GM23248 (cell line): Measurements from ENCODE around the gene ENAH. TPM values are rescaled to one million over a fixed set of nuclear protein-coding genes. Genes with fewer than 3 reads are reported as not detected.

Experiments
- DNase-seq: peaks from one replicate; pipeline ENCODE4 v3.0.0-alpha.2; 2015
- H2AFZ ChIP-seq: fragments of 200-600 bp; sonication (generic); 2 replicates; pipeline ENCODE4 v1.6.1; 2016; ENCODE audit warnings: antibody characterized with exemption
- H3F3A ChIP-seq: fragments of 200-600 bp; sonication (generic); 2 replicates; pipeline ENCODE4 v1.6.1; 2016; ENCODE audit warnings: mild to moderate bottlenecking, antibody characterized with exemption, mixed run types; ENCODE audit not compliant: insufficient read depth
- H3K27ac ChIP-seq: fragments of 200-600 bp; sonication (generic); 2 replicates; pipeline ENCODE4 v1.5.1; 2016; ENCODE audit warnings: mild to moderate bottlenecking
- H3K27me3 ChIP-seq: fragments of 200-600 bp; sonication (generic); replicated peaks from 2 replicates; pipeline ENCODE4 v1.6.1; 2016; ENCODE audit warnings: mild to moderate bottlenecking; ENCODE audit not compliant: insufficient read depth
- H3K36me3 ChIP-seq: fragments of 200-600 bp; sonication (generic); 2 replicates; pipeline ENCODE4 v1.6.1; 2016; ENCODE audit warnings: low read depth, mild to moderate bottlenecking
- H3K4me1 ChIP-seq: fragments of 200-600 bp; sonication (generic); 2 replicates; pipeline ENCODE4 v1.6.1; 2016; ENCODE audit warnings: mild to moderate bottlenecking; ENCODE audit not compliant: insufficient read depth
- H3K4me2 ChIP-seq: fragments of 200-600 bp; sonication (generic); one replicate; pipeline ENCODE4 v1.6.1; 2016; ENCODE audit warnings: mild to moderate bottlenecking; ENCODE audit not compliant: unreplicated experiment
- H3K4me3 ChIP-seq: fragments of 200-600 bp; sonication (generic); 2 replicates; pipeline ENCODE4 v1.5.1; 2016; ENCODE audit warnings: mild to moderate bottlenecking
- H3K79me2 ChIP-seq: fragments of 200-600 bp; sonication (generic); 2 replicates; pipeline ENCODE4 v1.6.1; 2016; ENCODE audit warnings: mild to moderate bottlenecking; ENCODE audit not compliant: insufficient read depth
- H3K9ac ChIP-seq: fragments of 200-600 bp; sonication (generic); 2 replicates; pipeline ENCODE4 v1.6.1; 2016; ENCODE audit warnings: mild to moderate bottlenecking
- H3K9me2 ChIP-seq: fragments of 200-600 bp; sonication (generic); 2 replicates; pipeline ENCODE4 v1.6.1; 2016; ENCODE audit warnings: mixed run types, mild to moderate bottlenecking, moderate library complexity; ENCODE audit not compliant: insufficient read depth
- H3K9me3 ChIP-seq: fragments of 200-600 bp; sonication (generic); one replicate; pipeline ENCODE4 v1.6.1; 2017; ENCODE audit warnings: low read depth
- H4K20me1 ChIP-seq: fragments of 200-600 bp; sonication (generic); 2 replicates; pipeline ENCODE4 v1.6.0; 2016; ENCODE audit not compliant: insufficient read depth
- EZH2 ChIP-seq: fragments of 200-600 bp; sonication (generic); IDR thresholded peaks from 2 replicates; pipeline ENCODE4 v1.6.1; 2018; ENCODE audit warnings: antibody characterized with exemption, mild to moderate bottlenecking; ENCODE audit not compliant: insufficient read depth, poor library complexity, severe bottlenecking
- EZH2phosphoT487 ChIP-seq: fragments of 200-600 bp; sonication (generic); IDR thresholded peaks from 2 replicates; pipeline ENCODE4 v1.6.1; 2018; ENCODE audit warnings: antibody characterized with exemption, moderate library complexity, mild to moderate bottlenecking, low read depth; ENCODE audit not compliant: insufficient read depth
- WGBS, 2 experiments: methylation state at CpG; one replicate each; pipeline ENCODE4 v1.1.6; 2015 to 2017; ENCODE audit warnings: low lambda C conversion rate in 2 of 2, low coverage in 1 of 2; ENCODE audit errors: missing lambda C conversion rate in 2 of 2; 5-methylcytosine and 5-hydroxymethylcytosine counted together
- in situ Hi-C: fragments of 300-500 bp; cut with MboI; formaldehyde crosslinking; loops from 2 replicates; pipeline ENCODE4 v1.15.0; 2020
- polyA plus RNA-seq: library from polyadenylated mRNA; unstranded; fragments of >200 nt; fragmentation: Nextera tagmentation; extraction: Ambion mirVana; gene quantifications from 2 replicates; pipeline ENCODE4 v1.2.1, GENCODE V29; 2016
- total RNA-seq: library from RNA; depleted of rRNA; stranded (reverse); fragments of >200 nt; shearing (Covaris generic); gene quantifications from 2 replicates; pipeline ENCODE4 v1.2.3, GENCODE V29; 2014

Gene ENAH
- total and polyA plus RNA-seq, 2 experiments from 2014 or later: 40.1 to 125 TPM

DNA sequence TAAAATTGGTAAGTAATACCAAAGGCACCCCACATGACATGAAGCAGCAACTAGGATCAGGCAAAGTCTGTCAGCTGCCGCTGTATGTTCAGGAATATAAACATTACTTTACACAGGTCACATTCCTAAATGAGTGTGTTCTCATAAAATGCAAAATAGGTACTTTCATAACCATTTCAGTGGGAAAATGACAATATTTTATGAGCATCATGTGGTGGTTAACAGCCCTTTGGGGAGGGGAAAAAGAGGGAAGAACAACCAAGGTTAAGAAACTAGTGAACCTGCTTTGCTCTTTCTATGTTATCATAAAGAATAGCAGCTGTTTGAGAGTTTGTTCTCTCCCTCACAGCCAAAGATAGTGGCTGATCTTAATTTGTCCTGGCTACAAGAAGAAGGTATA, 119.7 kb downstream of the ENAH start:
- Histone ChIP-seq H3K9ac (no peak overlapping the region), H3K36me3 (peaks cover 7% of the 10 kb centered on the region; the same call in 1 of the 2 replicates), H4K20me1 (no peaks in the 10 kb centered on the region; the same call in 1 of the 2 replicates), H3K27me3 (no peaks in the 10 kb centered on the region), H3K4me3 (no peak overlapping the region), H3K9me3 (no peaks in the 10 kb centered on the region), H3F3A (0 out of 2 replicates have a peak, but pooled peaks cover 4% of the 10 kb centered on the region), H3K4me1 (no peaks in the 10 kb centered on the region), H3K27ac (no peak overlapping the region), H3K4me2 (no peak overlapping the region), H3K79me2 (peaks cover 100% of the 10 kb centered on the region), H2AFZ (no peak overlapping the region), H3K9me2 (no peaks in the 10 kb centered on the region)
- in situ Hi-C loops: no loop called here
- TF ChIP-seq EZH2phosphoT487 (no peak), EZH2 (no peak)
- WGBS, 2 experiments: 97 to 100% methylated on average over 1 of the region's 1 CpG
- DNase-seq: no peak

DNA sequence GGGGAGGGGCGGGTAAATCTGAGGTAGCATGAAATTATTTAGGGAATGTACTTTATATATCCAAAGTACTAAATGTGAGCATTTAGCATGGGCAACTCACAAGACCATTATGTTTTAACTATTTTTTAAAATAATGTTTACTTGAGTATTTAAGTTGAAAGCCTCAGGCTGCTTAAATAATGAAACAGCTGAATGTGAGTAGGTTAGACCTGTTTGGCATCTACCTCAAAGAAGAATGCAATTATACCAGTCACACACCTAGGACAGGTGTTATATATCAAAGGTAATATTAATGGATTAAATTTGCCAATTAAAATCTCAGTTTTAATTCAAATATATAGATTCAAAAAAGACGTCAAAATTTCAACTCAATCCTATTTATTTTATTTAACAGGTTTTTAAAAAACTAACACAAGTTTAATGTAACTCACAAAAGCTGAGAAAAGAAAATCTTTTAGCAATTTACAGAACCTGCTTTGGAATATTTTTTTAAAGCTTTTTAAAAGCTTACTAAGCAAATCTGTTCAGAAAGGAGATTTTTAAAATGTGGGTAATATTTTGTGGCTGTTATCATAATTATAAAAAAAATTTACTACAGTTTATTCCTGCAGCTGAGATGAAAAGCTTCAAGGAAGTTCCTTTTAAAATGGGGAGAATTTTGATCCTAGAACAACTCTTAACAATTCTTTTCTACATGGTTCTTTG, 120.5 kb downstream of the ENAH start:
- Histone ChIP-seq H3K9me3 (no peaks in the 10 kb centered on the region), H2AFZ (no peak overlapping the region), H3K4me2 (no peak overlapping the region), H3K27ac (no peak overlapping the region), H3F3A (0 out of 2 replicates have a peak, but pooled peaks cover 4% of the 10 kb centered on the region), H3K9me2 (no peaks in the 10 kb centered on the region), H3K79me2 (peaks cover 100% of the 10 kb centered on the region), H3K36me3 (peaks cover 7% of the 10 kb centered on the region; the same call in 1 of the 2 replicates), H4K20me1 (no peaks in the 10 kb centered on the region; the same call in 1 of the 2 replicates), H3K9ac (no peak overlapping the region), H3K27me3 (no peaks in the 10 kb centered on the region), H3K4me1 (no peaks in the 10 kb centered on the region), H3K4me3 (no peak overlapping the region)
- no peak for DNase-seq
- 94 to 97% methylated on average over 2 of the region's 2 CpGs for WGBS, 2 experiments
- in situ Hi-C loops: no loop called here
- no peak for TF ChIP-seq EZH2

GRCh38 chr1:225529726-225530125, 123.2 kb downstream of the ENAH start:
- no peaks in the 10 kb centered on the region for H3K9me3 ChIP-seq
- in situ Hi-C loops: no loop called here
- H3K36me3 ChIP-seq: peaks cover 14% of the 10 kb centered on the region; the same call in 1 of the 2 replicates
- H3K9me2 ChIP-seq: no peaks in the 10 kb centered on the region
- TF ChIP-seq EZH2 (no peak), EZH2phosphoT487 (no peak)
- WGBS, 2 experiments: 97 to 99% methylated on average over 4 of the region's 4 CpGs
- no peak overlapping the region for H2AFZ ChIP-seq
- H3K4me3 ChIP-seq: no peak overlapping the region
- no peak overlapping the region for H3K27ac ChIP-seq
- peaks cover 100% of the 10 kb centered on the region for H3K79me2 ChIP-seq
- H3K9ac ChIP-seq: no peak overlapping the region
- no peaks in the 10 kb centered on the region; the same call in 1 of the 2 replicates for H4K20me1 ChIP-seq
- H3K27me3 ChIP-seq: no peaks in the 10 kb centered on the region
- no peak overlapping the region for H3K4me2 ChIP-seq
- 0 out of 2 replicates have a peak, but pooled peaks cover 11% of the 10 kb centered on the region for H3F3A ChIP-seq
- DNase-seq: no peak
- H3K4me1 ChIP-seq: no peaks in the 10 kb centered on the region

DNA sequence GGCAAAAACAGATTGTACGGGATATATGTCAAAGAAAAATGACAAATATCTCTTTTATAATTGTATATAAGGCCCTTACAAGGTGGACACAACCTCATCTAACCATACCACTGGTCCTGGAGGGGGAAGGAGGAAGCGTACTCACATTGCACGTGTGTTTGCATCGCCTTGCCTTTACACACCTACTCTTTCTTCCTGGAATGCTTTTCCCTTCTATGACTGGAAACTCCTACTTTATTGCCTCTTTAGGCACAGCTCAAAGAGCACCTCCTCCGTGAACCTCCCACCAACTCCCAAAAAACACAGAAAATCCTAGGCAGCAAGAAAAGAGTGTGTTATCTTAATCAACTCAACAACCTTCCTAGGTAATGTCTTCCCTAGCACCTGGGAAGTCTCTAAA, 125.3 kb downstream of the ENAH start:
- in situ Hi-C loops: no loop called here
- Histone ChIP-seq H3K9me2 (no peaks in the 10 kb centered on the region), H3K4me2 (no peak overlapping the region), H3K4me1 (no peaks in the 10 kb centered on the region), H2AFZ (no peak overlapping the region), H3K9me3 (no peaks in the 10 kb centered on the region), H3K9ac (no peak overlapping the region), H3K27me3 (no peaks in the 10 kb centered on the region), H3K79me2 (peaks cover 100% of the 10 kb centered on the region), H3F3A (0 out of 2 replicates have a peak, but pooled peaks cover 10% of the 10 kb centered on the region), H3K36me3 (peaks cover 14% of the 10 kb centered on the region), H3K4me3 (no peak overlapping the region), H3K27ac (no peak overlapping the region), H4K20me1 (no peaks in the 10 kb centered on the region; the same call in 1 of the 2 replicates)
- WGBS, 2 experiments: 97 to 98% methylated on average over 5 of the region's 5 CpGs
- DNase-seq: no peak
- no peak for TF ChIP-seq EZH2
- TF ChIP-seq EZH2phosphoT487: no peak
